Endometrial microvascular endothelial cells (primary cell): ENCODE measurements around the gene ADD1. TPM values are rescaled to one million over a fixed set of nuclear protein-coding genes. Genes with fewer than 3 reads are reported as not detected.

Experiments used
- in situ Hi-C: cut with HindIII; loops from 2 replicates; pipeline ENCODE4 v1.10.0; 2017; ENCODE audit warnings: low sequenced_read_pairs, low pct_unique_long_range_greater_than_20kb; ENCODE audit errors: inconsistent ontology term
- total RNA-seq: library from RNA; depleted of rRNA; stranded (reverse); fragments of >200 nt; gene quantifications from one replicate; pipeline ENCODE4 v1.2.3, GENCODE V29; 2015; ENCODE audit errors: inconsistent ontology term

ADD1 gene
- total RNA-seq, 1 donor from 2014 or later, result 182 TPM

GRCh38 chr4:2818351-2818939 lies 25.2 kb upstream of the ADD1 start:
- in situ Hi-C loops, result no loop called here

GRCh38 chr4:2819244-2820215 lies 24.1 kb upstream of the ADD1 start:
- in situ Hi-C loops, result no loop called here

- in situ Hi-C loops, result no loop called here
Measured at GRCh38 chr4:2820216-2820982, 23.2 kb upstream of the ADD1 start.

- in situ Hi-C loops, result no loop called here
Measured at GRCh38 chr4:2822461-2823300, 21.0 kb upstream of the ADD1 start.

- in situ Hi-C loops, result no loop called here
Measured at GRCh38 chr4:2823301-2823670, 20.4 kb upstream of the ADD1 start.

- in situ Hi-C loops, result no loop called here
Measured at GRCh38 chr4:2823671-2824328, 19.8 kb upstream of the ADD1 start.

GRCh38 chr4:2824329-2824835 lies 19.3 kb upstream of the ADD1 start:
- in situ Hi-C loops, result no loop called here

- in situ Hi-C loops, result no loop called here
Measured at GRCh38 chr4:2824836-2825381, 18.7 kb upstream of the ADD1 start.

GRCh38 chr4:2825740-2826139 lies 17.9 kb upstream of the ADD1 start:
- in situ Hi-C loops, result no loop called here

GRCh38 chr4:2827071-2827873 lies 16.4 kb upstream of the ADD1 start:
- in situ Hi-C loops, result no loop called here

- in situ Hi-C loops, result no loop called here
Measured at GRCh38 chr4:2827874-2828751, 15.5 kb upstream of the ADD1 start.

- in situ Hi-C loops, result no loop called here
Measured at GRCh38 chr4:2828758-2829181, 14.9 kb upstream of the ADD1 start.

GRCh38 chr4:2829321-2829932 lies 14.2 kb upstream of the ADD1 start:
- in situ Hi-C loops, result no loop called here

GRCh38 chr4:2829933-2830451 lies 13.7 kb upstream of the ADD1 start:
- in situ Hi-C loops, result no loop called here
